ENCODE measurements around the gene PCBP3.

PCBP3 gene

DNA sequence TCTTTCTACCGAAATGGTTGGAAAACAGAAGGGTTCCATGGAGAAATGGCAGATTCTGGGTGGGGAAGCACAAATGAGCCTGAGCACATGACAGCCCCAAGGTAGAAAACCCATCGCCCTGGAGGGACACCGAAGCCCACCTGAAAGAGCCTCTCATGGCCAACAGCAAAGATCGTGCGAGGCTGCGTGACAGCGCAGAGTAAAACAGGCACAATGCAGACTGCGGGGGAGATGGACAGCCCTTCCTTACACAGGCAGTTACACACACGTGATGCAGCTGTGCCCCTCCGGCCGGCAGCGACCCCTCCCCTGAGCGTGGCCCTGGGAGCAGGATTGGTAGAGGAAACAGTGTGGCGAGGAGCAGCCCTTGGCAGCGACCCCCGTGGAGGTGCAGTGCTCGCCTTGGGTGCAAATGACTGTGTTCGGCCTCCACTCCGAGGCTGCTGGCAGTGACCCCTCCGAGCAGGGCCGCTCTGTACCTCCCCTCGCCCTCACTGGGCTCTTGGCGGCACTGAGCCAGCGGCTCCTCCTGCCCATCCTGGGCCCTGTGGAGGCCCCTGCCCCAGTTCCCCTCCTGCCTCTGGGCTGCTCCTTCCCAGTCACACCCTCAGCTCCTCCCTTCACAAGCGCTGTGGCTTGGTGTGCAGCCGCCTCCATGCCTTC lies 217.1 kb downstream of the PCBP3 start:
- no peak for DNase-seq (ENCODE audit: low read depth, low spot score)

DNA sequence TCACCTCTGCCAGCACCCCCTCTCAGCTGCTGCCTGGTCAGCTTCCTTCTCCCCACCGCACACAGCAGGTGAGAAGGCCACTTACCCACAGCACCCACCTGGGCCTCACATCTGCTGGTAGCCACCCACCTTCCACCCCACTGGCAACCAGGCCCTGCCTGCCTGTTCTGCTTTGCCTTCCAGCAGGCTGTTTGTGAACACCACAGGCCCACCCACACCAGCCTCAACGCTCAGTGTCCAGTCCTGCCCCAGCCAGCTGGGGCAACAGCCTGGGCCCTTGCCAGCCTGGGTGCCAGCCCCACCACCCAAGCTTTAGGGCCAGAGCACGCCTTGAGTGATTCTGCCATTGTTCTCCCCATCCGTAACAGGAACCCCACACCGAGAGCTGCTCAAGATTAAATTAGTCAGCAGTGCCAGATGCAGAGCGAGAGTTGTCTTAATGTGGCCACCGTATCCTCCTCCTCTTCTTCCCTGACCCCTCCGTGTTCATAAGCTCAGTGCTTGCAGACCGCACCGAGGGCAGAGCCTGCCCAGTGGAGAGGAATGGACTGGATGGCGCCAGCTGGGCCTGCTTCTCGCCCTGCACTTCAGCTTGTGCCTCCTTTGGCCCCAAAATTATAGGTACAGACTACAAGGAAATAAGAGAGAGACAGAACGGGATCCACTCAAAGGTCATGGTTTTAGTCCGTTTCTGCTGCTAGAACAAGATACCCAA lies 217.8 kb downstream of the PCBP3 start:
- no peak for DNase-seq (ENCODE audit: low read depth, low spot score)

DNA sequence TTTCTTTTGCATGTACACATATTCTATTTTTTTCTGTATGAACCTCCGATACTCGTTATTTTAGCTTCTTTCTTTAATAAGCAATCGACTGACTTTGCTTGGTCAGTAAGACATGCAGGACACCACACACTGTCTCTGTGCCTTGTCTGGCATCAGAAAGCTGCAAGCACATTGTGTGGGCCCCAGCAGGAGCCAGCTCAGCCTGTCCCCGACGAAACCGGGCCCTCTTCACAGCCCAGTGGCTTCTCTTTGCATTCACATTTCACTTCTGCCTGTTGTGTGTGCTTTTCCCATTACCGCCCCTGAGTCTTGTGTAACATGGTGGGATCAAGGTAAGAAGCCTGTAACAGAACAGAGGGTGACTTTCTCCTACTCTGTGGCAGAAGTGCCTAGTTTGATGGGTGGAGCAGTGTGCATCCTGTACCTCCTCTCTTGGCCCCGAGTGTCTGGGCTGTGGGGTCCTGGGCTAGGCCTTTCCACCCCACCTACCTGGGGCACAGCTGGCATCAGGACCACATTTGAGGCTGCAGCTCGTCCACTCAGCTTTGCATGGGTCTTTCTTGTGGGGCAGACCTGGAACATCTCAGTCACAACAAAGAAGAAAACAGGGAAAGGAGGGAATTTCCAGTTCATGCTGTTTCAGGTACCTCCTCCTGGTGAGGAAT lies 219.2 kb downstream of the PCBP3 start:
- no peak for DNase-seq (ENCODE audit: low read depth, low spot score)

DNA sequence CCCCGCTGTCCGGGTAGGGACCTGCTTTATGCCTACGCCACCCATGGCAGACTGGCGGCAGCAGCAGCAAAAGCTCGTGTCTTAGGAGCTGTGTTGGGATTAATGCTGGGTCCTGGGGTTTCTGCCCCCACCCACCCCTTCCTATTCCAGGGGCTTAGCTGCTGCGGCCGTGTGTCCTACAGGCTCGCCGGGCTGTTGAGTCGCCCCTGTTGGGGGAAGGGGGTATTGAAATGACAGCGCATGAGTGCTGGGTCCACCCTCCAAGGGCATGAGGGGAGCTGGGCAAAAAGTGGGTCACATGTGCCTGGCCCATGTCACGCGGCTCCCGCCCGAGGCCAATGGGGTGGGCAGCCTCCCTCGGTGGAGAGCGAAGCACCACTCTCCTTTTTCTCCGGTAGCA lies 219.7 kb downstream of the PCBP3 start:
- DNase-seq (ENCODE audit: low read depth, low spot score), result no peak

- DNase-seq (ENCODE audit: low read depth, low spot score), result no peak
Observed at GRCh38 chr21:45863751-45864150, 220.2 kb downstream of the PCBP3 start.

GRCh38 chr21:45864436-45864835 lies 220.9 kb downstream of the PCBP3 start:
- DNase-seq (ENCODE audit: low read depth, low spot score), result no peak

GRCh38 chr21:45865106-45865835 lies 221.7 kb downstream of the PCBP3 start:
- no peak for DNase-seq (ENCODE audit: low read depth, low spot score)

DNA sequence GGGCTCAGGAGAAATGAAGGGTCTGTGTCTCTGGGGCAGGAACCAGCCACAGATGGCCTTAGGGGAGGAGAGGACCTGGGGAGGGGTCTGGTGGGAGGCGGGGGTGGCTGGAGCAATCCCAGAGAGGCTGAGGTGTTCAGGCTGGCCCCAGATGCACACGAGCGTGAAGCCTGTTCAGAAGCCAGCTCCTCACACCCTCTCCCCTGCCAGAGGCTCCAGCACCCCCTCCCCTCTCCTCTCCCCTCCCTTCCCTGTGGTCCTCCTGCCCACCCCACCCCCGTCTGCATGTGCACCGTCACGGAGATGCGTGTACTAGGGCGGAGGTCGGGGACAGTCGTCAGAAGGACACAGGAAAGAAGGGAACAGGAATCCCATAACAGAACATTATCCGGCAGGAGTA lies 223.0 kb downstream of the PCBP3 start:
- no peak for DNase-seq (ENCODE audit: low read depth, low spot score)

DNA sequence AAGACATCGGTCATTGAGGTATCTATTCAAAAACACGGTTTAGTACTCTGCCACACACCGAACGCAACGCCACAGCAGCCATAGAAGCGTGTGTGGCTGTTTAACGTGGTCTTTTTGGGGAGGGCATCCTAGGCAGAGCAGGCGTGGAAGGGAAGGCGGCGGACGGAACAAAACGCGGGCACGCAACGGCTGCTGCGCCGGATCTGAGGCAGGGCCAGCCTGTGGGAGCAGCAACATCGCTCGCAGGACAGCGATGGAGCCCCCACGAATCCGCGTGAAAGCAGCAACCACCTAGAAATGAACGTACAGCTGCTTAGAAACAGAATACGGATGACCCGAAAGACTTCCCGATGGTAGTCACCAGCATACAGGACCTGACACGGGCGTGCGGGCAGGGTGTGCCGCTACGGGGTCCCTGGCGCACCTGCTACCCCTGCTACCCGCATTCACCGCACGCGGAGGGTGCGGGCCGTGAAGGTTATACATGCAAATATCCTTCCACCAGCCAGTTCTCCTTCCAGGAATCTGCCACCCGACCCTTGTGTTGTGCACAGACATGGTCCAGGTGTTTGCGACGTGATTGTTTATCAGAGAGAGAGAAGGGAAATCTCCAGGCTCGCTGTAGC lies 223.6 kb downstream of the PCBP3 start:
- DNase-seq (ENCODE audit: low read depth, low spot score), result no peak

DNA sequence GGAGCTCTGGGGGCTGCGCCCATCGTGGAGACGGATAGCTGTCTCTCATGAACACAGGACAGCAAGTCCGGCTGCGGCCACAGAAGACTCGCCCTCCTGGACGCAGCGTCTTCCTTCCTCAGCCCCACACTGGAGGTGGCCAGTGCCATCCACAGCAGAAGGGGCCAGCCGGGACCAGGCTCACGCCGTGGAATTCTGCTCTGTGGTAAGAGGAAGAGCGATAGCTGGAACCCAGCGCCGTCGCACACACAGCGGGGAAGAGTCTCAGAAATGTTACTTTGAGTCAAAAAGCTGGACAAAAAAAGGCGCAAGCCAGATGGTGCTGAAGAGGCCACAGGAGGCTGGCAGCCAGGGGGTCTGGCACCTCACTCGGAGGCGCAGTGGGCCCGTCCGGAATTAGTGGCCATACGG lies 224.2 kb downstream of the PCBP3 start:
- DNase-seq (ENCODE audit: low read depth, low spot score), result no peak

- DNase-seq (ENCODE audit: low read depth, low spot score), result no peak
Observed at GRCh38 chr21:45868086-45868485, 224.6 kb downstream of the PCBP3 start.

- DNase-seq (ENCODE audit: low read depth, low spot score), result no peak
Observed at GRCh38 chr21:45868488-45868887, 225.0 kb downstream of the PCBP3 start.

DNA sequence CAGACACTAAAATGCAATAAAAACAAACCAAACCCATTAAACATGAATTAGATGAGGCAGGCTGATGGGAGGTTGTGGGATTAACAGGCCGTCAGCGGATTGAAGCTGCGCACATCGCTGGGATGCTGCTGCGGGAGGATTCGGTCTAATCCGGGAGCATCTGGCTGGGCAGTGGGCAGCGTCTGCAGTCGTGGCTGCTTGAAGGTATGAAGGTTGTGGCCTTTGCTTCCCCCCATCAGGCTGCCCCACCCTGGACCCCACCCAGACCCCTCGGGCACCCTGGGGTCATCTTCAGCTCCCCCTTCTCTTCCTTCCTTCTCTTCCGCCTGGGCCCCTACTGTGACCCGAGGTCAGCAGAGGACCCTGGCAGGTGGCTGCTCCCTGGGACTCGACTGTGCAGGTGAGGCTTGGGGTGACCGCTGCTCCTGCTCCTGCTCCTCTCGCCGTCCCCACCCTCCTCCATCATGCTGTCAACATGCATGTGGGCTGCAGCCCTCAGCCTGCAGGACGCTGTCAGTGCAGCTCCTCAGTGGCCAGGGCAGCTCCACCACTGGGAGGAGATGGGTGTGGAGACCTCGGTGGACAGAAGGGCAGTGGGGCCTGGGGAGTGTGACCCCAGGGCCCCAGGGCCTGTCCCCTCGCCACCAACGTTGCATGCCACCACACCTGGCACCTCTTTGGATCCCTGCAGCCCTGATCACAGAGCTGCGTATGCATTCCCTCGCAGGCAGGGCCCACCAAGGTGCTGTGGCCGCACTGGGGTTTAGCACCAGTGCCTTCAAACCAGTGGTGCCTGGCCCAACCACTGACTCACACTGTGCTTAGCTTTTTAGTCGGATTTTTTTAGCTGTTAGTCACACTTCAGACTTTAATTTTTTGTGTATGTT lies 225.8 kb downstream of the PCBP3 start:
- no peak for DNase-seq (ENCODE audit: low read depth, low spot score)

GRCh38 chr21:45870421-45870820 lies 226.9 kb downstream of the PCBP3 start:
- no peak for DNase-seq (ENCODE audit: low read depth, low spot score)

GRCh38 chr21:45870851-45871615 lies 227.5 kb downstream of the PCBP3 start:
- DNase-seq (ENCODE audit: low read depth, low spot score), result no peak

- DNase-seq (ENCODE audit: low read depth, low spot score), result no peak
Observed at GRCh38 chr21:45871616-45872236, 228.2 kb downstream of the PCBP3 start.

DNA sequence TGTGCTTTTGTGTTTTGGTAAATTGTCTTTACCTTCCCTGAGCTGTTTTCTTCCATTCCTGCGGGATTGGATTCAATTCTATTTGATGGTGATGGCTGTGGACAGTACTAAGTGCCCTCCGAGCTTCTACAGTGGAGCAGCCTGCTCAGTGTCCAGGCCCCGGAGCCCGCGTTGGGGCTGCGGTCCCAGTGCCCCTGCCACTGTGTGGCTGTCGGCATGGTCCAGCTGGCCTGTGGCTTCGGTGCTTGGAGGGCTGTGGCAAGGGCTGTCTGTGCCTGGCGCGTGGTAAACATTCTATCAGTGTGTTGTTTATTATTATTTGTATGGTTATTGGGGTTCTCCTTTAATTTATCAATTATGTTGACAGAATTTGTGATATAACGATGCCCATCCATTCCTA lies 228.9 kb downstream of the PCBP3 start:
- no peak for DNase-seq (ENCODE audit: low read depth, low spot score)

- DNase-seq (ENCODE audit: low read depth, low spot score), result no peak
Observed at GRCh38 chr21:45872902-45873301, 229.4 kb downstream of the PCBP3 start.

DNA sequence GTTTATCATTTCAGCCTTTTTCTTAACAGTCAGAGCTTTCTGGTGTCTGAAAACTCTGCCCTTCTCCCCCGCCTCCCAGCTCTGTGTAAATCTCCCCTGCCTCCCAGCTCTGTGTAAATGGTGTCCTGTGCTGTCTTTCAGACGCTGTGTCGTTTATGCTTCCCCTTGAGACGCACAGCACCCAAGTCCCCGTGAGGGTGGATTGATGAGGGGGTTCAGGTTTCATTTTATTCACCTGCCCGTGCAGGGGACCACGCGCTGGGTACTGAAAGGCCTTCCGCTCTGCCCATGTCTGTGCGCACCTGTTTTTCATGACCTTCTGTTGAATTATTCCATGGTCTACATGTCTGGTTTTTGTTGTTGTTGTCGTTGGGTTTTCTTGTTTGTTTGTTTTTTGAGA lies 229.9 kb downstream of the PCBP3 start:
- DNase-seq (ENCODE audit: low read depth, low spot score), result no peak

DNA sequence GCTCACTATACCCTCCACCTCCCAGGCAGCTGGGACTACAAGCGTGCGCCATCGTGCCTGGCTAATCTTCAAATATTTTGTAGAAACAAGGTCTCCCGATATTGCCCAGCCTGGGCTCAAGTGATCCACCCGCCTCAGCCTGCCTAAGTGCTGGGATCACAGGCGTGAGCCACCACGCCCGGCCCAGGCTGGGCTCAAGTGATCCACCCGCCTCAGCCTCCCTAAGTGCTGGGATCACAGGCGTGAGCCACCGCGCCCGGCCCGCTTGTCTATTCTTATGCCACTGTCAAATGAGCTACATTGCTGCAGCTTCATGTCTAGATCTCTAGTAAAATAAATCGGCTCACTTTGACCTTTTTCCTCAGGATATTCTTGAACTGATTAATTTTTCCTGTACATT lies 230.3 kb downstream of the PCBP3 start:
- no peak for DNase-seq (ENCODE audit: low read depth, low spot score)
